ENCODE measurements around the gene DESI2.

- no peak for TF ChIP-seq CTCF (IDR thresholded peaks at IDR 0.05)
- no peak for TF ChIP-seq POLR2A (IDR thresholded peaks at IDR 0.05)
These were observed 60.4 kb downstream of the DESI2 start for GRCh38 chr1:244713332-244713731.
